ENCODE results near the gene VEGFA.

DNA sequence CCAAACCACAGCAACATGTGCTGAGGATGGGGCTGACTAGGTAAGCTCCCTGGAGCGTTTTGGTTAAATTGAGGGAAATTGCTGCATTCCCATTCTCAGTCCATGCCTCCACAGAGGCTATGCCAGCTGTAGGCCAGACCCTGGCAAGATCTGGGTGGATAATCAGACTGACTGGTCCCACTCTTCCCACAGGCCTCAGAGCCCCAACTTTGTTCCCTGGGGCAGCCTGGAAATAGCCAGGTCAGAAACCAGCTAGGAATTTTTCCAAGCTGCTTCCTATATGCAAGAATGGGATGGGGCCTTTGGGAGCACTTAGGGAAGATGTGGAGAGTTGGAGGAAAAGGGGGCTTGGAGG, 1.5 kb upstream of the VEGFA start:
- TF ChIP-seq CTCF (IDR thresholded peaks at IDR 0.05) (no peak), POLR2A (IDR thresholded peaks at IDR 0.05) (no peak)
